Measurements from ENCODE around the gene AACS. TPM values are rescaled to one million over a fixed set of nuclear protein-coding genes. Genes with fewer than 3 reads are reported as not detected.

The AACS gene
- total RNA-seq, 4 donors from 2014 or later = 15.3 to 79.1 (median 29.7) TPM

GRCh38 chr12:125140279-125141209, 75.3 kb downstream of the AACS start:
- TF ChIP-seq CTCF (IDR thresholded peaks at IDR 0.05; ENCODE audit: low read depth) = no peak

DNA sequence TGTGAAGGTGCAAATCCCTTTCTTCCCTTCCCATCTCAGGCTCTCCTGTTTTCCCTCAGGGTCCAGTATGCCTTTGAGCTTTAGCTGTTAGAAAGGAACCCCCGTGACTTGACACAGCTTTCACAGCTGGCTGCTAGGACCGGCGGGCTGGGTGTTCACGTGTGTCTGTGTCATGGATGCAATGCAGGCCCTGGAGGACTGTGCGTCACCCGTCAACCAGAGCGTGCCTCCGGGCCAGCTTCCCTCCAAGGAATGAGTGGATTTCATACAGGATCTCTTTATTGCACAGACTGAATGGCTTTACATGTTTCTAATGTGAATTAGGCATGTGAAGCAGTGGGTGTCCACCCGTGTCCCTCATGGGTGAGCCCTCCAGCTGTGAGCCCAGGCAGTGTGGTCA, 77.4 kb downstream of the AACS start:
- TF ChIP-seq CTCF (IDR thresholded peaks at IDR 0.05; ENCODE audit: low read depth) = no peak

DNA sequence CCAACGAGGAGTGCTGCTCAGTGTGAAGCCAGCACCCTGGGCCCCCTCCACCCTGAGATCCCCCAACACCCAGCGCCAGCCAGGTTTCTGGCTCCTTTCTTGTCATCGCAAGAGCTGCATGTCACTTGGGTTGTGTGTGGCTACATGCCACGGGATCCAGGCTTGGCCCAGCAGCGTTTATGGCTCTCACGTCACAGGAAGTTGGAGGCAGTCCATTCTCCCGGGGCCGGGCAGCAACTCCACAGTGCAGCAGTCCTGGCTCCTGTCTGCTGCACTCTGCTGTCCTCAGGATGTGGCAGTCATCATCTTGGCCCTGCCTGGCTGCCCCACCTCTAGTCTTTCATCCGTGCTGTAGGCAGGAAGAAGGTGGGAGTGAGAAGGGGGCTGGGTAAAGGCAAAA, 78.3 kb downstream of the AACS start:
- TF ChIP-seq CTCF (IDR thresholded peaks at IDR 0.05; ENCODE audit: low read depth) = no peak

GRCh38 chr12:125145196-125145595, 80.0 kb downstream of the AACS start:
- no peak for TF ChIP-seq CTCF (IDR thresholded peaks at IDR 0.05; ENCODE audit: low read depth)

DNA sequence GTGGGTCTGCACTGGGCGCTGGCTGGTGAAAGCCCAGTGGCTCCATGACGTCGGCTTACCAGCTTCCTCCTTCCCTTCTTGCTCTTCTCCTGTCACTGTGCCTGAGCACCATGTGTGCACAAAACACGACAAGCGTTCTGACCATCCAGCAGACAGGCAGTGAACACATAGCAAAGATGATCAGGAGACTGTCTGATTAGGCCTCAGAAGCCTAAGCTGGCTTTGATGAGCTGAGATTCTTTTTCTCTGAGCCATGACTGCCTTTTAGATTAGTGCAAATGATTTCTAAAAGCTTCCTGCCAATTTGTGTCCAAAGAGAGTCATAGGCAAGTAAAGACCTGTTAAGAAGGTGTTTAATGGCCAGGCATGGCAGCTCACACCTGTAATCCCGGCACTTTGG, 83.1 kb downstream of the AACS start:
- no peak for TF ChIP-seq CTCF (IDR thresholded peaks at IDR 0.05; ENCODE audit: low read depth)

DNA sequence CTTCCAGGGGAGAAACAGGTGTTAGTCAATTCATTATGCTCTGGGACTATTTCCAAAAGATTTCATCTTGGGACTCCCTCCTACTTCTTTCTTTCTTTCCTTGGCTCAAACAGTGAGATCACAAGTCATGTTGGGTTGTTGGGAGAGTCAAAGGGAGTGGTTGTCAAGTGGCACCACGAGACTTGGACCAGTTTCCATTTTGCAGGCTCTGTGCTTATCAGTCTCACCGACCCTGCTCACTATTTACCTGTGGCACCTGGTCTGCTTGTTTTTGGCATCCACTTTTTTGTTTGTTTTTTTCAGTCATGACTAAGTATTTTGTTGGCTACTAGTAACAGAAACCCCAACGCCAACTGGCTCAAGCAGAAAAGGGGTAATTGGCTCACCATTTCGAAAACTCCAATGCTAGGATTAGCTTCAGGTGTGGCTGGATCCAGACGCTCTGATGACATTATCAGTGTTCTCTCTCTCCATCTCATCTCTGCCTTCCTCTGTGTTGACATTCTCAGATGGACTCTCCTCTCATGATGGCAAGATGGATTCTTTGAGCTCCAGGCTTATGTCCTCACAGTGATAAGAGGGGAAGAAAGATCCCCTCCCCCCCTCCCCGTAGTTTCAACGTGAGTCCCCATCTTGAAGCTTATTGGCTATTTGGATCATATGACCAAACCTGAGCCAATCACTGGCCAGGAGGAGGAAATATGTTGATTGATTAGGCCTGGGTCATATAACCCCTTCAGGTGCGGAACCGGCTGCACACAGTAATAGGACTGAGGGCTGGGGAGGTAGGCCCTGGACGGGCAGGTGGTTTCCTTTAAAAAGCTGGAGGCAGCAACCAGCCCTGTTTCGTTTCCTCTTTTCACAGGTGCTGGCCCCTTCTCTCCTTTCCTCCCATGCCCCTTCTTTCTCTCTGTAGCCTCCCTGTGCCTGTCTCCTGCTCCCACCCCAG, 84.2 kb downstream of the AACS start:
- no peak for TF ChIP-seq CTCF (IDR thresholded peaks at IDR 0.05; ENCODE audit: low read depth)

DNA sequence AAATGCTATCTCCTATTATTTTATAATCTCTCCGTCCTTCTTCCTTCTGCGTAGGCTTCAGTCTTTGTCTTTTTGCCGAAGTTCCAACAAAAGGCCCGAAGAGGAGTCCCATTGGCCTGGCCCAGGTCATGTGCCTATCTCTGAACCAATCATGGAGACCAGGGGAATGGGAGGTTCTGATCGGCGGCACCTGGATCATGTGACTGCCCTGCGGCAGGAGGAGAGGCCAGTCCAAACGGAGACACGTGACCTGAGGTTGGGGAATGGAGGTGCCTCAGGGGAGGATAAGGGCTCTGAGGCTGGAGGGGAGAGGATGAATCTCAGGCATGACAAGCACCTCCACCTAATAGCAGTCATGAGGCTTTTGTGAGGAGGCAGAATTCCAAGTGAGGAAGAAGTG, 86.0 kb downstream of the AACS start:
- no peak for TF ChIP-seq CTCF (IDR thresholded peaks at IDR 0.05; ENCODE audit: low read depth)
